Kidney (tissue), 14 donors: Measurements from ENCODE around the gene ROS1. TPM values are rescaled to one million over a fixed set of nuclear protein-coding genes. Genes with fewer than 3 reads are reported as not detected.
"Not testable (repeated sequence)": the region's sequence is repeated elsewhere in the genome, so short reads cannot be mapped to it uniquely, and the experiment has no call there.

Experiments
- DNase-seq, 5 donors: peaks; one replicate each; pipeline ENCODE4 v3.0.0-alpha.2; 2013 to 2020
- FAIRE-seq: peaks from 2 replicates; lab custom pipeline; 2012; peaks lifted over from hg19 to GRCh38; lab: Jason Lieb, UNC
- H3K27ac ChIP-seq, 2 donors: one replicate each; pipeline ENCODE4 v1.7.0; 2013; ENCODE audit warnings: low read depth in 2 of 2, low read length in 2 of 2, inconsistent platforms in 1 of 2
- H3K27me3 ChIP-seq: one replicate; pipeline ENCODE4 v1.7.1; 2013; ENCODE audit warnings: low read length, inconsistent platforms; ENCODE audit not compliant: control insufficient read depth, insufficient read depth
- H3K36me3 ChIP-seq, 3 donors: one replicate each; pipeline versions ENCODE4 v1.7.0 to v1.7.1; 2013; ENCODE audit warnings: low read length in 3 of 3, control low read depth in 1 of 3, inconsistent platforms in 1 of 3; ENCODE audit not compliant: insufficient read depth in 3 of 3, control insufficient read depth in 2 of 3
- H3K4me1 ChIP-seq, 3 donors: one replicate each; pipeline versions ENCODE4 v1.7.0 to v1.7.1; 2013; ENCODE audit warnings: low read length in 3 of 3, inconsistent platforms in 1 of 3, low read depth in 1 of 3; ENCODE audit not compliant: control insufficient read depth in 2 of 3, insufficient read depth in 2 of 3
- H3K4me3 ChIP-seq, 3 donors: one replicate each; pipeline versions ENCODE4 v1.7.0 to v1.8.1; 2013; ENCODE audit warnings: low read length in 3 of 3, control low read depth in 1 of 3, inconsistent platforms in 1 of 3
- H3K9ac ChIP-seq, 3 donors: one replicate each; pipeline versions ENCODE4 v1.7.0 to v1.7.1; 2013; ENCODE audit warnings: low read length in 3 of 3, control low read depth in 1 of 3, inconsistent platforms in 1 of 3
- H3K9me3 ChIP-seq, 3 donors: one replicate each; pipeline versions ENCODE4 v1.7.0 to v1.7.1; 2013; ENCODE audit warnings: low read length in 3 of 3, control low read depth in 1 of 3, inconsistent platforms in 1 of 3; ENCODE audit not compliant: control insufficient read depth in 2 of 3, insufficient read depth in 1 of 3
- CTCF ChIP-seq: IDR thresholded peaks from 3 replicates; pipeline ENCODE4 v1.5.1; 2012; ENCODE audit warnings: mild to moderate bottlenecking, moderate library complexity, borderline replicate concordance; ENCODE audit not compliant: insufficient read depth; ENCODE audit errors: extremely low read depth
- intact Hi-C: fragments of 100-400 bp; cut with DNase I; formaldehyde crosslinking; loops from one replicate; pipeline ENCODE4 v1.11.1; 2022
- polyA plus RNA-seq: library from polyadenylated mRNA; stranded (reverse); fragments of 350-450 nt; fragmentation: Illumina TruSeq; extraction: RNeasy Lipid Tissue Mini Kit (QIAGEN cat#74804); gene quantifications from one replicate; pipeline ENCODE4 v1.2.3, GENCODE V29; 2014; ENCODE audit warnings: low read depth, low replicate concordance; ENCODE audit not compliant: insufficient read depth
- total RNA-seq: library from RNA; stranded (reverse); fragmentation: NEBNext Ultra II Directional; extraction: Animal tissue kit (Norgen Biotek cat#: 25700); gene quantifications from one replicate; pipeline ENCODE4 v1.2.1, GENCODE V29; 2021
- donor health status: control.
- donor health status: control.
- donor health status: control.
- donor health status: control.
- donor health status: control.
- donor health status: DM: yes; HTN: yes; CAD: no.
- donor health status: Normal renal cell carcinoma (clear cell type).

Gene ROS1
- total and polyA plus RNA-seq, 2 donors from 2014 or later = 0.04 to 0.19 TPM

GRCh38 chr6:117448011-117448410 lies 22.3 kb upstream of the ROS1 start:
- H3K4me3 ChIP-seq = no peak overlapping the region
- no peak for TF ChIP-seq CTCF
- intact Hi-C loops = loop anchor here (5.0 kb wide), 1 partner anchor 109 kb away; no protein-coding TSS in a partner anchor
- no peaks in the 10 kb centered on the region for H3K9me3 ChIP-seq
- DNase-seq (no peak), FAIRE-seq (no peak)
- H3K36me3 ChIP-seq = no peaks in the 10 kb centered on the region
- no peak overlapping the region for H3K9ac ChIP-seq
- no peak overlapping the region for H3K27ac ChIP-seq
- no peaks in the 10 kb centered on the region for H3K4me1 ChIP-seq
- H3K27me3 ChIP-seq = no peaks in the 10 kb centered on the region

DNA sequence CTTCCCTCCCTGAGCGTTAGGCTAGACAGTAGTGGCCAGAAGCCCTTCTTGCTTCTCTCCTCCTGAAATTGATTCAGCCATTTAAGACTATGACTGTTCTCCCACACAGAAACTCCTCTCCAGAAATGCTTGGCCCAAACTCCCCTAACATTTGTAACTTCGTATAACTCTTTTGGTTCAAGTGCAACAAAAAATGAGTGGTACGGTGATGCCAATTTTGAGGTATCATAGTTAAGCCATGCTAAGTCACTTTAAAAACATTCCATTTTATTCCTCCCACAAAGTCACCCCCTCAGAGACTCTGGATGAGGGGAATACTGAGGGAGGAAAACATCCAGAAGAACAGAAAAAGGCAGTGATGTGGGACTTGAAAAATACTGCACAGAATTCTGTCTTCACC lies 21.1 kb upstream of the ROS1 start:
- Histone ChIP-seq H3K27ac (no peak overlapping the region), H3K4me3 (no peak overlapping the region), H3K9ac (no peak overlapping the region), H3K27me3 (no peaks in the 10 kb centered on the region), H3K36me3 (no peaks in the 10 kb centered on the region), H3K4me1 (no peaks in the 10 kb centered on the region), H3K9me3 (no peaks in the 10 kb centered on the region)
- no peak for FAIRE-seq
- no peak for DNase-seq
- no peak for TF ChIP-seq CTCF
- intact Hi-C loops = loop anchor here (5.0 kb wide), 1 partner anchor 110 kb away; no protein-coding TSS in a partner anchor

GRCh38 chr6:117444600-117444999 lies 18.9 kb upstream of the ROS1 start:
- no peaks in the 10 kb centered on the region for H3K4me1 ChIP-seq
- no peak for FAIRE-seq
- no peaks in the 10 kb centered on the region for H3K27me3 ChIP-seq
- H3K27ac ChIP-seq = no peak overlapping the region
- no peak overlapping the region for H3K9ac ChIP-seq
- H3K9me3 ChIP-seq = no peaks in the 10 kb centered on the region
- H3K36me3 ChIP-seq = no peaks in the 10 kb centered on the region
- DNase-seq = no peak
- intact Hi-C loops = no loop called here
- H3K4me3 ChIP-seq = no peak overlapping the region
- no peak for TF ChIP-seq CTCF

DNA sequence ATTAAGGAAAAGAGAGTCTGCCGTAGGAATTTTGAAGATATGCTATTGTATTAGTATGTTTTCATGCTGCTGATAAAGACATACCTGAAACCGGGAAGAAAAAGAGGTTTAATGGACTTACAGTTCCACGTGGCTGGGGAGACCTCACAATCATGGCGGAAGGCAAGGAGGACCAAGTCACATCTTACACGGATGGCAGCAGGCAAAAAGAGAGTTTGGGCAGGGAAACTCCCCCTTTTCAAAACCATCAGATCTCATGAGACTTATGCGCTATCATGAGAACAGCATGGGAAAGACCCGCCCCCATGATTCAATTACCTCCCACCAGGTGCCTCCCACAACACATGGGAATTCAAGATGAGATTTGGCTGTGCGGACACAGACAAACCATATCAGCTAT lies 16.6 kb upstream of the ROS1 start:
- intact Hi-C loops, H3K9me3 ChIP-seq, H3K9ac ChIP-seq, FAIRE-seq, H3K27me3 ChIP-seq, DNase-seq, H3K4me1 ChIP-seq, H3K4me3 ChIP-seq, H3K27ac ChIP-seq, H3K36me3 ChIP-seq: not testable (repeated sequence)
